Esophagus muscularis mucosa (tissue), 4 donors: ENCODE measurements around the gene PTGFRN.

Experiments used
- CTCF ChIP-seq, 3 experiments: fragments of 200-600 bp in 2 of 3; fragments of 450-650 bp in 1 of 3; sonication (generic) in 2 of 3; IDR thresholded peaks; one replicate each; pipeline ENCODE4 v1.5.1; 2017 to 2019; ENCODE audit warnings: antibody characterized with exemption in 3 of 3, mild to moderate bottlenecking in 2 of 3, moderate library complexity in 1 of 3
- EP300 ChIP-seq: sonication (generic); formaldehyde crosslinking; IDR thresholded peaks from one replicate; pipeline ENCODE4 v1.6.1; 2017; ENCODE audit warnings: antibody characterized with exemption
- POLR2A ChIP-seq: fragments of 450-650 bp; IDR thresholded peaks from one replicate; pipeline ENCODE4 v1.6.1; 2017; ENCODE audit warnings: antibody characterized with exemption, moderate library complexity, mild to moderate bottlenecking, low read depth
- POLR2AphosphoS5 ChIP-seq, 2 donors: sonication (generic); formaldehyde crosslinking; IDR thresholded peaks; one replicate each; pipeline ENCODE4 v1.6.1; 2017; ENCODE audit warnings: antibody characterized with exemption in 2 of 2

- TF ChIP-seq CTCF (IDR thresholded peaks at IDR 0.05) (no peak), POLR2A (no peak), EP300 (no peak), POLR2AphosphoS5 (IDR thresholded peaks at IDR 0.05) (no peak)
Observed at GRCh38 chr1:116902027-116902426, 7.7 kb upstream of the PTGFRN start.
